Body of pancreas (tissue), 4 donors: ENCODE results near the gene KRTAP2-4.

Experiments used
- CTCF ChIP-seq, 7 experiments: fragments of 450-650 bp in 4 of 7; fragments of 200-600 bp in 3 of 7; sonication (generic) in 3 of 7; IDR thresholded peaks; one replicate each; pipeline ENCODE4 v1.5.1; 2016 to 2019; ENCODE audit warnings: antibody characterized with exemption in 7 of 7
- POLR2A ChIP-seq, 3 donors: fragments of 450-650 bp; IDR thresholded peaks; one replicate each; pipeline ENCODE4 v1.6.1; 2016; ENCODE audit warnings: antibody characterized with exemption in 3 of 3, mild to moderate bottlenecking in 2 of 3

DNA sequence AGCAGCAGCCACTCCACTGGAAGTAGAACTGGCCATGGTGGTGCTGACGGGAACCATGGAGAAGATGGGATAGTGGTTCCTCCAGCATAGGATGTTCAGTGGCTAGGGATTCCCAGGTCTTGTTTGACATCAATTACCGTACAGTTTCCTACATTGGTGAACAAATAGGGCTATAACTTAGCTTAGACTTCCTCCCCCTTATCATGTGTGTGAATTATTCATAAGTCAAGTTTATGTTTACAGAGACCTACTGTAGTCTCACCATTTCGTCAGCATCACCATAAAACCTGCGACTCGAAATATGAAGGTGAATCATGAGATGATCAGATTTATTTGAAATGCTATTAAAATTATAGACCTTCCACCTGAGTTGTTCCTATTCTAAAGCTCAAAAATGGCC, 6.9 kb downstream of the KRTAP2-4 start:
- TF ChIP-seq CTCF (IDR thresholded peaks at IDR 0.05) (no peak), POLR2A (IDR thresholded peaks at IDR 0.05) (no peak)
